HEK293 (cell line): ENCODE results near the gene PI4KB.
A peak's percentile ranks its signal among the peaks of the same experiment; 100 is the strongest.

Source experiments
- FEZF1 ChIP-seq: fragments of 450-650 bp; formaldehyde crosslinking; IDR thresholded peaks from 2 replicates; pipeline ENCODE4 v1.5.1; 2016; ENCODE audit warnings: missing biosample characterization, missing genetic modification characterization
- IKZF3 ChIP-seq: fragments of 450-650 bp; IDR thresholded peaks from 2 replicates; pipeline ENCODE4 v1.5.0; 2018; ENCODE audit warnings: missing biosample characterization, mild to moderate bottlenecking, missing genetic modification characterization, moderate library complexity
- KLF1 ChIP-seq: fragments of 450-650 bp; formaldehyde crosslinking; IDR thresholded peaks from 2 replicates; pipeline ENCODE4 v1.5.1; 2016; ENCODE audit warnings: missing biosample characterization, missing genetic modification characterization
- KLF10 ChIP-seq: fragments of 450-650 bp; IDR thresholded peaks from 2 replicates; pipeline ENCODE4 v1.5.1; 2018; ENCODE audit warnings: missing biosample characterization, mild to moderate bottlenecking, missing genetic modification characterization
- KLF16 ChIP-seq: fragments of 450-650 bp; formaldehyde crosslinking; IDR thresholded peaks from 2 replicates; pipeline ENCODE4 v1.5.1; 2017; ENCODE audit warnings: missing biosample characterization, missing genetic modification characterization
- KLF17 ChIP-seq: fragments of 450-650 bp; formaldehyde crosslinking; IDR thresholded peaks from 2 replicates; pipeline ENCODE4 v1.5.1; 2016; ENCODE audit warnings: missing biosample characterization, missing genetic modification characterization
- KLF8 ChIP-seq: fragments of 450-650 bp; formaldehyde crosslinking; IDR thresholded peaks from 2 replicates; pipeline ENCODE4 v1.5.1; 2016; ENCODE audit warnings: missing biosample characterization, missing genetic modification characterization
- MEIS1 ChIP-seq: sonication (generic); formaldehyde crosslinking; IDR thresholded peaks from 2 replicates; pipeline ENCODE4 v1.8.1; 2022; ENCODE audit warnings: missing genetic modification reagents, mild to moderate bottlenecking, borderline replicate concordance
- SP3 ChIP-seq: fragments of 450-650 bp; formaldehyde crosslinking; IDR thresholded peaks from 2 replicates; pipeline ENCODE4 v1.5.1; 2016; ENCODE audit warnings: missing biosample characterization, missing genetic modification characterization
- TCF7L2 ChIP-seq: IDR thresholded peaks from 2 replicates; pipeline ENCODE4 v1.6.1; 2011; ENCODE audit warnings: low read depth, mild to moderate bottlenecking, inconsistent platforms, low read length, moderate library complexity, borderline replicate concordance
- ZIC2 ChIP-seq: fragments of 450-650 bp; formaldehyde crosslinking; IDR thresholded peaks from 2 replicates; pipeline ENCODE4 v1.5.1; 2016; ENCODE audit warnings: missing biosample characterization, missing genetic modification characterization
- ZNF112 ChIP-seq: fragments of 450-650 bp; formaldehyde crosslinking; IDR thresholded peaks from 2 replicates; pipeline ENCODE4 v1.5.0; 2017; ENCODE audit warnings: missing biosample characterization, missing genetic modification characterization
- ZNF114 ChIP-seq: fragments of 450-650 bp; formaldehyde crosslinking; IDR thresholded peaks from 2 replicates; pipeline ENCODE4 v1.5.0; 2017; ENCODE audit warnings: missing biosample characterization, missing genetic modification characterization
- ZNF138 ChIP-seq: fragments of 450-650 bp; formaldehyde crosslinking; IDR thresholded peaks from 2 replicates; pipeline ENCODE4 v1.5.1; 2016; ENCODE audit warnings: missing biosample characterization, missing genetic modification characterization, borderline replicate concordance
- ZNF174 ChIP-seq: fragments of 450-650 bp; formaldehyde crosslinking; IDR thresholded peaks from 2 replicates; pipeline ENCODE4 v1.5.0; 2017; ENCODE audit warnings: missing biosample characterization, mild to moderate bottlenecking, missing genetic modification characterization
- ZNF2 ChIP-seq: fragments of 450-650 bp; formaldehyde crosslinking; IDR thresholded peaks from 2 replicates; pipeline ENCODE4 v1.5.1; 2016; ENCODE audit warnings: missing biosample characterization, missing genetic modification characterization
- ZNF214 ChIP-seq: fragments of 450-650 bp; formaldehyde crosslinking; IDR thresholded peaks from 2 replicates; pipeline ENCODE4 v1.5.1; 2017; ENCODE audit warnings: missing biosample characterization, mild to moderate bottlenecking, missing genetic modification characterization, borderline replicate concordance
- ZNF24 ChIP-seq: fragments of 450-650 bp; formaldehyde crosslinking; IDR thresholded peaks from 2 replicates; pipeline ENCODE4 v1.5.1; 2016; ENCODE audit warnings: missing biosample characterization, missing genetic modification characterization
- ZNF248 ChIP-seq: fragments of 450-650 bp; formaldehyde crosslinking; IDR thresholded peaks from 2 replicates; pipeline ENCODE4 v1.5.1; 2017; ENCODE audit warnings: missing biosample characterization, missing genetic modification characterization
- ZNF280D ChIP-seq: fragments of 450-650 bp; formaldehyde crosslinking; IDR thresholded peaks from 2 replicates; pipeline ENCODE4 v1.5.1; 2016; ENCODE audit warnings: missing biosample characterization, missing genetic modification characterization
- ZNF362 ChIP-seq: fragments of 450-650 bp; formaldehyde crosslinking; IDR thresholded peaks from 2 replicates; pipeline ENCODE4 v1.5.1; 2016; ENCODE audit warnings: missing biosample characterization, missing genetic modification characterization
- ZNF423 ChIP-seq: fragments of 450-650 bp; formaldehyde crosslinking; IDR thresholded peaks from 2 replicates; pipeline ENCODE4 v1.5.1; 2016; ENCODE audit warnings: missing biosample characterization, missing genetic modification characterization
- ZNF426 ChIP-seq: fragments of 450-650 bp; formaldehyde crosslinking; IDR thresholded peaks from 2 replicates; pipeline ENCODE4 v1.5.1; 2017; ENCODE audit warnings: missing biosample characterization, missing genetic modification characterization, mild to moderate bottlenecking, inconsistent platforms, moderate library complexity
- ZNF433 ChIP-seq: fragments of 450-650 bp; formaldehyde crosslinking; IDR thresholded peaks from 2 replicates; pipeline ENCODE4 v1.5.1; 2016; ENCODE audit warnings: missing biosample characterization, missing genetic modification characterization, low read depth
- ZNF488 ChIP-seq: fragments of 450-650 bp; formaldehyde crosslinking; IDR thresholded peaks from 2 replicates; pipeline ENCODE4 v1.5.1; 2016; ENCODE audit warnings: missing biosample characterization, missing genetic modification characterization
- ZNF501 ChIP-seq: fragments of 450-650 bp; formaldehyde crosslinking; IDR thresholded peaks from 2 replicates; pipeline ENCODE4 v1.5.1; 2016; ENCODE audit warnings: missing biosample characterization, missing genetic modification characterization
- ZNF548 ChIP-seq: fragments of 450-650 bp; formaldehyde crosslinking; IDR thresholded peaks from 2 replicates; pipeline ENCODE4 v1.5.1; 2016; ENCODE audit warnings: missing biosample characterization, missing genetic modification characterization
- ZNF558 ChIP-seq: fragments of 450-650 bp; formaldehyde crosslinking; IDR thresholded peaks from 2 replicates; pipeline ENCODE4 v1.5.1; 2016; ENCODE audit warnings: missing biosample characterization, missing genetic modification characterization
- ZNF624 ChIP-seq: fragments of 450-650 bp; formaldehyde crosslinking; IDR thresholded peaks from 2 replicates; pipeline ENCODE4 v1.5.1; 2017; ENCODE audit warnings: missing biosample characterization, missing genetic modification characterization
- ZNF692 ChIP-seq: fragments of 450-650 bp; formaldehyde crosslinking; IDR thresholded peaks from 2 replicates; pipeline ENCODE4 v1.5.1; 2016; ENCODE audit warnings: missing biosample characterization, missing genetic modification characterization
- ZNF837 ChIP-seq: fragments of 450-650 bp; formaldehyde crosslinking; IDR thresholded peaks from 2 replicates; pipeline ENCODE4 v1.5.1; 2016; ENCODE audit warnings: missing biosample characterization, missing genetic modification characterization
- ZSCAN5A ChIP-seq: fragments of 450-650 bp; formaldehyde crosslinking; IDR thresholded peaks from 2 replicates; pipeline ENCODE4 v1.5.1; 2016; ENCODE audit warnings: missing biosample characterization, missing genetic modification characterization

Gene PI4KB

GRCh38 chr1:151281225-151281968, 45.8 kb downstream of the PI4KB start (continued):
- TF ChIP-seq ZNF488 (no peak), KLF1 (tag by site-specific recombination) (peak; percentile 85), ZNF624 (tag by site-specific recombination) (no peak), ZNF692 (peak; percentile 100), ZNF114 (tag by site-specific recombination) (no peak), MEIS1 (no peak), TCF7L2 (no peak), ZNF501 (peak; percentile 98), ZIC2 (tag by site-specific recombination) (no peak; the same call in 1 of the 2 replicates), ZNF548 (tag by site-specific recombination) (no peak), KLF8 (peak; percentile 94), ZNF174 (tag by site-specific recombination) (no peak), ZNF214 (tag by site-specific recombination) (no peak), KLF10 (tag by site-specific recombination) (peak; percentile 92), ZNF24 (tag by site-specific recombination) (no peak), ZSCAN5A (tag by site-specific recombination) (peak; percentile 58), KLF17 (tag by site-specific recombination) (peak; percentile 86), SP3 (tag by site-specific recombination) (peak; percentile 98), ZNF138 (no peak), ZNF280D (tag by site-specific recombination) (peak; percentile 74; the same call in 1 of the 2 replicates), IKZF3 (tag by site-specific recombination) (peak; percentile 99), ZNF362 (no peak), ZNF558 (tag by site-specific recombination) (no peak; the same call in 1 of the 2 replicates), ZNF423 (tag by site-specific recombination) (no peak; the same call in 1 of the 2 replicates), ZNF2 (tag by site-specific recombination) (peak; percentile 88), ZNF112 (no peak), ZNF248 (tag by site-specific recombination) (no peak), FEZF1 (tag by site-specific recombination) (peak; percentile 95), KLF16 (tag by site-specific recombination) (peak; percentile 95), ZNF837 (tag by site-specific recombination) (no peak), ZNF426 (tag by site-specific recombination) (no peak), ZNF433 (tag by site-specific recombination) (no peak)
